ENCODE measurements around the gene SLC26A5.

DNA sequence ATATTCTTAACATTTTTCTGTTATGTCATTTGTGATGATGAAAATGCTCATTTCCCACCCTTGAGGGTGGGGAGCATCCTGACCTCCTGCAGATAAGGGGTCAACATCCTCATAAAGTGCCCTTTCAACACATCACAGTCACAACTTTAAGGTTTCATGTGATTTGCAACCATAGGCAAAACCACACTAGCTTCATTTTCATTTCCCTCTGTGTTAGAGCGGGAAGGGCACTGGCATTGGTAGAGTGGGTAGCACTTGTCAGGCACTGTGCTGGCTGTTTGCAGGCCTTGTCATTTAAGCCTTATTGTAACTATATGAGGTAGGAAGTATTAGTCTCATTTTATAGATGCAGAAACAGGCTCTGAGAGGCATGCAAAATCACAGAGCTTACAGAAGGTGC is 58.8 kb downstream of the SLC26A5 start:
- TF ChIP-seq, protein P1, sequence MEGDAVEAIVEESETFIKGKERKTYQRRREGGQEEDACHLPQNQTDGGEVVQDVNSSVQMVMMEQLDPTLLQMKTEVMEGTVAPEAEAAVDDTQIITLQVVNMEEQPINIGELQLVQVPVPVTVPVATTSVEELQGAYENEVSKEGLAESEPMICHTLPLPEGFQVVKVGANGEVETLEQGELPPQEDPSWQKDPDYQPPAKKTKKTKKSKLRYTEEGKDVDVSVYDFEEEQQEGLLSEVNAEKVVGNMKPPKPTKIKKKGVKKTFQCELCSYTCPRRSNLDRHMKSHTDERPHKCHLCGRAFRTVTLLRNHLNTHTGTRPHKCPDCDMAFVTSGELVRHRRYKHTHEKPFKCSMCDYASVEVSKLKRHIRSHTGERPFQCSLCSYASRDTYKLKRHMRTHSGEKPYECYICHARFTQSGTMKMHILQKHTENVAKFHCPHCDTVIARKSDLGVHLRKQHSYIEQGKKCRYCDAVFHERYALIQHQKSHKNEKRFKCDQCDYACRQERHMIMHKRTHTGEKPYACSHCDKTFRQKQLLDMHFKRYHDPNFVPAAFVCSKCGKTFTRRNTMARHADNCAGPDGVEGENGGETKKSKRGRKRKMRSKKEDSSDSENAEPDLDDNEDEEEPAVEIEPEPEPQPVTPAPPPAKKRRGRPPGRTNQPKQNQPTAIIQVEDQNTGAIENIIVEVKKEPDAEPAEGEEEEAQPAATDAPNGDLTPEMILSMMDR (IDR thresholded peaks at IDR 0.05 in 8 of 11, conservative IDR thresholded peaks at IDR 0.05 in 3 of 11), result no peak
- no peak for TF ChIP-seq POLR2A (IDR thresholded peaks at IDR 0.05)
- no peak for TF ChIP-seq POLR2AphosphoS5 (IDR thresholded peaks at IDR 0.05)

Data from spleen (tissue), 7 donors.